Measurements from ENCODE around the gene ST8SIA2.

ST8SIA2 gene

DNA sequence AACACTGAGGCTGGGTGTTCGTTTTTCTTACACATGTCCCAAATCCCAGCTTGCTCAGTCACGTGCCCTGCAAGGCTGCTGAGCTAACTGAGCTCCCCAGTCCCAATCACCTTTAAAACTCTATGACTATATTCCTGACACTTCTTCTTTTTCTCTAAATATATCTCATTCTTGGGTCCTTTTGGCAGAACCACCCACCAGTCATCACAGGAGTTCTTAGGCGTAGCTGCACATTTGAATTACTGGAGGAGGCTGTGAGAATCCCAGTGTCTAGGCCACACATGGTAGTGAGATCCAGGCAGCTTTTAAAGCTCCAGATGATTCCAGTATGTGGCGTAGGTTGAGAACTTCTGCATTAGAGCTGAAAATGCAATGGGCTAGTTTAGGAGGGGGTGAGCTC is 66.3 kb downstream of the ST8SIA2 start:
- DNase-seq (ENCODE audit: low read depth): no peak
- no peak overlapping the region for H3K4me3 ChIP-seq (ENCODE audit: low read depth, low read length)
- TF ChIP-seq, protein P1, sequence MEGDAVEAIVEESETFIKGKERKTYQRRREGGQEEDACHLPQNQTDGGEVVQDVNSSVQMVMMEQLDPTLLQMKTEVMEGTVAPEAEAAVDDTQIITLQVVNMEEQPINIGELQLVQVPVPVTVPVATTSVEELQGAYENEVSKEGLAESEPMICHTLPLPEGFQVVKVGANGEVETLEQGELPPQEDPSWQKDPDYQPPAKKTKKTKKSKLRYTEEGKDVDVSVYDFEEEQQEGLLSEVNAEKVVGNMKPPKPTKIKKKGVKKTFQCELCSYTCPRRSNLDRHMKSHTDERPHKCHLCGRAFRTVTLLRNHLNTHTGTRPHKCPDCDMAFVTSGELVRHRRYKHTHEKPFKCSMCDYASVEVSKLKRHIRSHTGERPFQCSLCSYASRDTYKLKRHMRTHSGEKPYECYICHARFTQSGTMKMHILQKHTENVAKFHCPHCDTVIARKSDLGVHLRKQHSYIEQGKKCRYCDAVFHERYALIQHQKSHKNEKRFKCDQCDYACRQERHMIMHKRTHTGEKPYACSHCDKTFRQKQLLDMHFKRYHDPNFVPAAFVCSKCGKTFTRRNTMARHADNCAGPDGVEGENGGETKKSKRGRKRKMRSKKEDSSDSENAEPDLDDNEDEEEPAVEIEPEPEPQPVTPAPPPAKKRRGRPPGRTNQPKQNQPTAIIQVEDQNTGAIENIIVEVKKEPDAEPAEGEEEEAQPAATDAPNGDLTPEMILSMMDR (IDR thresholded peaks at IDR 0.05; ENCODE audit: low read depth, low read length, missing control alignments): no peak

DNA sequence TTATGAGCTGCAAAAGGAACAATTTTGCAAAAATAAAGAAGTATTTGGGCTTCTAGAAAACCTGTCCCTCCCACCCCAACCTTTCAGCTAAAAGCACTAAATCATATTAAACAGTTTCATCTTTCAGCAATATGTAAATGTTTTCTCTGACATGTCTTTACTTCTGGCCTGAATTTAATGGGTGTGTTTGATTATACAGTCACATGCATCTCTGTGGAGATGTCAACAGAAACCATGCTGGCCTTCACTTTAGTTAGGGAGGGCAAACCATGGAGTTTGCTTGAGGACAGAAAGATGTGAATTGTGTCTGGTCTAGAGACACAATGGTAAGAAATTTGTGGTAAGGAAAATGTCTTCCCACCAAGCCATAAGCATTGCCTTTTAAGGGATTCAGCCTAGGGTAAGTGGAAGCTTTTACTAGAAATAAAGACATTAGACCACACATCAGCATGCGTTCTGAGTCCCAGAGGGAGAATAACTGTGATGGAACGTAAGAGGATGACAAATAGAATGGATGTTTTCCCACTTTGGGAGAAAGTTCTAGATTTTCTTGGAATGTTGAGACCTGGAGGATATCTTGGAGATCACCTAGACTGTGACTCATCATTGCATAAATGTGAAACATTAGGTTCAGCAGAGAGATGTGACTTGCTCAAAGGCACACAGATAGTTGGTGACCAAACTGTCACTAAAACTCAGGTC is 68.9 kb downstream of the ST8SIA2 start:
- TF ChIP-seq, protein P1 (IDR thresholded peaks at IDR 0.05; ENCODE audit: low read depth, low read length, missing control alignments): no peak
- no peak for DNase-seq (ENCODE audit: low read depth)
- no peak overlapping the region for H3K4me3 ChIP-seq (ENCODE audit: low read depth, low read length)

DNA sequence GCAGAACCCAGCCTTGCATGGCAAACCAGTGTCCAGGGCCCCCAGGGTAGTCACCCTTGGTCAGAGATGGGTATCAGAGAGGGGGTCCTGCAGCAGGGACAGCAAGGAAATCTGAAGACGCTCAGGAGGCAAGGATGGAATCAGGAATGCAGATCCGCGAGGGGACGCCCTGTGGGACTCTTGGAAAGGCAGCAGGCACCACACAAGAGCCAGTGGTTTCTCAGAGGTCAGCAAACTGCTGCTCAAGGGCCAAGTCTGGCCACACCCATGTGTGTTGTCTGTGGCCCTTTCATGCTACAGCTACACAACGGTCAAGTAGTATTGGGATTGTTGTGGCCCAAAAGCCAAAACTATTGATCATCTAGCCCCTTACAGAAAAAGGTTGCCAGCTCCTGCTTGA is 69.7 kb downstream of the ST8SIA2 start:
- no peak for DNase-seq (ENCODE audit: low read depth)
- no peak overlapping the region for H3K4me3 ChIP-seq (ENCODE audit: low read depth, low read length)
- TF ChIP-seq, protein P1 (IDR thresholded peaks at IDR 0.05; ENCODE audit: low read depth, low read length, missing control alignments): no peak

DNA sequence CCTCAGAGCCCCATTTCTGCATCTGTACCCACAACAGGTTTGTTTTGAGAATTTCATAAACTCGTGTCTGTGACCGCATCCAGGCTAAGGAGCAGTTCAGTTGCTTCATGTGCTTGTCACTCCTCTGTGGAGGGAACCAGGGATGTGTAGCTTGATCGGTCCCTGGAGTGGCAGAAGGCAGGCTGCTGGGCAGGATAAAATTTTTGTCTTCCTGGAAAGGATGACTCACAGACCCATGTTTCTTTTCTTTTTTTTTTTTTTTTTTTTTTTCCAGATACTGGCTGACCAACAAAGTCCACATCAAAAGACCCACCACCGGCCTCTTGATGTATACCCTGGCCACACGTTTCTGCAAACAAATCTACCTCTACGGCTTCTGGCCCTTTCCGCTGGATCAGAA is 70.1 kb downstream of the ST8SIA2 start:
- DNase-seq (ENCODE audit: low read depth): no peak
- H3K4me3 ChIP-seq (ENCODE audit: low read depth, low read length): no peak overlapping the region
- TF ChIP-seq, protein P1 (IDR thresholded peaks at IDR 0.05; ENCODE audit: low read depth, low read length, missing control alignments): no peak

DNA sequence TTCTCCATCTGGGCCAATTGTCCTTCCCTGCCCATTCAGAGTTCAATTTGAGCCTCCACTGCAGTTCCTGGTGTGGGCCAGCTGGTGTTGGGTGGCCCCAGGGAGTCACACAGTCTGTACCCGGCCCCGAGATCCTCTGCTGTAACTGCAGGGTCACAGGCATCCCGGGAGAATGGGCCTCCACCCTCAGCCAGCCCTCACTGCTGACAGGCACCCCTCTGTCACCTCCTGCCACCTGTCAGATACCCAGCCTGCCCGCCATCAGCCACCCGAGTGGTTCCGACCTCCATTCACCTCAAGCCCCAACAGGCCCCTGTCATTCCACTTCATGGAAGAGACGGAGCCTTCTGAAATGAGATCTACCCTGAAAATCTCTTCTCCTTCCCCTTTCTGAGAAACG is 73.2 kb downstream of the ST8SIA2 start:
- no peak for DNase-seq (ENCODE audit: low read depth)
- TF ChIP-seq, protein P1 (IDR thresholded peaks at IDR 0.05; ENCODE audit: low read depth, low read length, missing control alignments): no peak
- no peak overlapping the region for H3K4me3 ChIP-seq (ENCODE audit: low read depth, low read length)

DNA sequence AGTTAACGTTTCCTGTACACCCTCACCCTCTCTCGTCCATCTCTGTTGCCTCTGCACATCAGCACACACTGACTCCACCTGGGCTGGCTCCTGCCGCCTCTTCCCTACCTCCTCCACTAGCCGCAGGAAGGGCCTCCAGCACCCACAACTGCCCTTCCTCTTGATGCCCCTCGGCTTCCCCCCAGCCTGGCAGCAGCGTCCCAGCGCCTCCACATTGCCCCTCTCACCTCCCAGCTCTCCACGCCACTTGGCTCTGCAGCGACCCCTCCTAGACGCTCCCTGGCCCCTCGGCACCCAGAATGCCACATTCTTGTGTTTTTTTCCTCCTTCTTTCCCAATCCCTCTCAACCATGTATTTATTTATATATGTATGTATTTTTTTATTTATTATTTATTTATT is 73.6 kb downstream of the ST8SIA2 start:
- H3K4me3 ChIP-seq (ENCODE audit: low read depth, low read length): no peak overlapping the region
- no peak for DNase-seq (ENCODE audit: low read depth)
- TF ChIP-seq, protein P1 (IDR thresholded peaks at IDR 0.05; ENCODE audit: low read depth, low read length, missing control alignments): no peak

DNA sequence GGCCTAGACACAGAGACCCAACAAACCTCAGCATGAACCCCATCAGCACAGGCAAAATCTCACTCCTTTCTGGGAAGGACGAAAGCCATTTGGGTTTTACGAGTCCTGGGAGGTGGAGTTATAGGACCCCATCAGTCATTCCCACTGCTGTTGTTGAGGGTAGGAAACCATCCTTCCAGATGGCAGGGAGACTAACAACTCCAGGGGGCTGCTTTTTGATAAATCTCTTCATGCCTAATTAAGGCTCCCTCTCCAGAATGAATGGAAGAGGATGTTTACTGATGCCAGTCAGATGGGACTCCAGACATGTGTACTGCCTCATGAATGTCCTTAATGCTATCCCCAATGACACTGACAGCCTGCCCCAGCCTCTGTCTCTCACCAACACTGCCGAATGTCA is 75.3 kb downstream of the ST8SIA2 start:
- TF ChIP-seq, protein P1 (IDR thresholded peaks at IDR 0.05; ENCODE audit: low read depth, low read length, missing control alignments): no peak
- no peak overlapping the region for H3K4me3 ChIP-seq (ENCODE audit: low read depth, low read length)
- DNase-seq (ENCODE audit: low read depth): no peak
